ENCODE results near the gene MED27. TPM values are rescaled to one million over a fixed set of nuclear protein-coding genes. Genes with fewer than 3 reads are reported as not detected.
A peak's percentile ranks its signal among the peaks of the same experiment; 100 is the strongest.

Gene MED27
- total RNA-seq (2021; fragmentation: NEBNext Ultra II Directional; extraction: Animal tissue kit (Norgen Biotek cat#: 25700)) (29.9 and 32.7 TPM in 2 replicates), polyA plus RNA-seq (2011; rRNA removed) (47.7 and 56.5 TPM in 2 replicates), polyA minus RNA-seq (2011; rRNA and poly(A)+ RNA removed) (46.9 and 54.7 TPM in 2 replicates)
- polyA plus RNA-seq (2011; cell fraction: cytosol; rRNA removed): 44.4 TPM
- polyA plus RNA-seq (2011; cell fraction: nucleus; rRNA removed): 32.8 TPM
- polyA plus RNA-seq (2012, experiment 1 of 2): 33.4 to 41.5 TPM (median 38.8 TPM) in 4 replicates
- 42.6 TPM for polyA plus RNA-seq (2012, experiment 2 of 2)
- polyA plus RNA-seq (2013, experiment 1 of 2): 28.8 TPM
- 28.3 TPM for polyA plus RNA-seq (2013, experiment 2 of 2)
- 21.1 TPM for polyA minus RNA-seq (2011; cell fraction: cytosol; rRNA and poly(A)+ RNA removed)
- polyA minus RNA-seq (2011; cell fraction: nucleus; rRNA and poly(A)+ RNA removed): 24.3 TPM
- long read RNA-seq, experiment 1, transcript MED27-201 (8 exons, 1,431 nt): major isoform, 19 of 25 reads
- long read RNA-seq, experiment 1, partial matches to known transcripts: 3 of 25 reads
- long read RNA-seq, experiment 1, other reads (novel, unspliced or antisense): 3 of 25 reads
- long read RNA-seq, experiment 2, transcript MED27-201 (8 exons, 1,431 nt): major isoform, 60 of 69 reads
- long read RNA-seq, experiment 2, partial matches to known transcripts: 2 of 69 reads
- long read RNA-seq, experiment 2, other reads (novel, unspliced or antisense): 4 of 69 reads

DNA sequence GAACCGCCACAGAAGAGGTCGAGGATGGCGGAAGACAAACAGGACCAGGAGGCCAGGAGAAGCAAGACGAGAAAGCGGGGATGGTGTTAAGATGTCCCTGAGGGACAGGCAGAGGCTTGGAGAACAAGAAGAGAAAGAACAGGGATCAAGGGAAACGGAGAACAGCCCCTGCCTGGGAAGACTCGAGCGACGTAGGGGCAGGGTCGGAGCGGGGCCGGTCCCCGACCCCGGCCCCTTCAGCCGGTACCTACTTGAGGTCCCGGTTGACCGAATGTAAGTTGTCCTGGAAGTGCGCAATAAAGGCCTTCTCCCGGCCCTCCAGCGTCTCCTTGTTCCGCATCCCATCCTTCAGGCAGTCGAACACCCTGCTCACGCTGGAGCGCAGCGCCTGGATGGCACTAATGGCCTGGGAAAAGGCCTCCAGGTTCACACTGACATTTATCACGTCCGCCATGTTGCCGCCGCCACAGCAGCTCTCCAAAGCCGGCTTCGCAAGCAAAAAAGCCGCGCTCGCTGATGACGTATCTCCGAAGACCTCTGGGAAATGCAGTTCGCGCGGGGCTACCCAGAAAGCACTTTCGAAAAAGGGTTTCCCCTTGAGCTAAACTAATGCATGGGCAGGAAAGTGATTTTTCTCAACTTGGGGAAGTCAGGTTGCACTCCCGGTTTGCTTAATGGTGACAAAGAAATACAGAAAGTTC is at the start of gene MED27:
TSS of gene MED27 (minus strand) at position 477 of the 701 bp plus-strand sequence. CDS start at position 454, 23 bp downstream.
- H2BK120ac ChIP-seq (replicated peaks; ENCODE audit: low read depth, low read length): no peak within 1 kb of the TSS
- TF ChIP-seq POU5F1 (IDR thresholded peaks at IDR 0.05; ENCODE audit: low read depth, low read length) (no peak), ATF3 (IDR thresholded peaks at IDR 0.05; ENCODE audit: insufficient read depth, low read depth, low read length) (peak; percentile 91), CEBPB (IDR thresholded peaks at IDR 0.05; ENCODE audit: low read depth, low read length) (no peak), TCF12 (IDR thresholded peaks at IDR 0.05; ENCODE audit: low read depth, low read length) (no peak), CBX8 (IDR thresholded peaks at IDR 0.05; ENCODE audit: borderline replicate concordance, low read depth, low read length) (no peak), SP1 (IDR thresholded peaks at IDR 0.05; ENCODE audit: low read depth, low read length) (0 out of 2 replicates have a peak, but pooled peaks have one; percentile 18), PHF8 (conservative IDR thresholded peaks at IDR 0.05; ENCODE audit: low read depth, low read length) (peak; percentile 43; the same call in 1 of the 2 replicates), SIRT6 (IDR thresholded peaks at IDR 0.05; ENCODE audit: low read length) (no peak)

More for the DNA sequence above, at the start of gene MED27:
- Histone ChIP-seq H3K36me3 (ENCODE audit: control insufficient read depth in 2 of 4, insufficient read depth in 4 of 4, low read length in 3 of 4) (peaks cover 0 to 18% (median 7%) of the 10 kb centered on the region in 4 experiments; a peak in 6 of 8 replicates), H2AFZ (ENCODE audit: low read length) (peak within 1 kb of the TSS; percentile 74), H3K27ac (ENCODE audit: low read depth, low read length) (0 out of 2 replicates have a peak within 1 kb of the TSS, but pooled peaks have one; percentile 5), H3K23me2 (ENCODE audit: low read depth, low read length) (peaks cover 6% of the 10 kb centered on the region; the same call in 1 of the 2 replicates), H3K4me1 (replicated peaks in 1 of 4; ENCODE audit: control insufficient read depth in 3 of 4, insufficient read depth in 4 of 4, low read length in 3 of 4) (peaks cover 0 to 3% (median 0%) of the 10 kb centered on the region in 4 experiments; a peak in 2 of 7 replicates), H4K20me1 (replicated peaks in 1 of 2; ENCODE audit: control insufficient read depth in 1 of 2, insufficient read depth in 2 of 2, low read length in 2 of 2) (peaks cover 3 to 4% of the 10 kb centered on the region in 2 experiments), H2BK20ac (ENCODE audit: low read length) (no peak within 1 kb of the TSS), H3K9ac (replicated peaks in 1 of 4; ENCODE audit: extremely low read depth in 1 of 4, low read depth in 3 of 4, low read length in 3 of 4) (peak within 1 kb of the TSS in 3 of 4 experiments; percentile 68 to 85 (median 72); a peak in 6 of 7 replicates), H3K4me2 (ENCODE audit: insufficient read depth in 1 of 2, low read depth in 2 of 2, low read length in 2 of 2) (peak within 1 kb of the TSS; percentile 88 to 93), H3K4me3 (ENCODE audit: extremely low read depth in 1 of 4, insufficient read depth in 2 of 4, low read depth in 3 of 4, low read length in 4 of 4) (peak within 1 kb of the TSS; percentile 69 to 91 (median 82)), H3K56ac (replicated peaks; ENCODE audit: insufficient read length, low read depth, low read length) (no peak within 1 kb of the TSS), H3K79me1 (ENCODE audit: low read depth, low read length) (peaks cover 11% of the 10 kb centered on the region), H2AK5ac (ENCODE audit: low read depth, low read length) (0 out of 2 replicates have a peak within 1 kb of the TSS, but pooled peaks have one; percentile 24), H2BK5ac (ENCODE audit: low read depth, low read length) (no peak within 1 kb of the TSS; the same call in 1 of the 2 replicates), H2BK12ac (ENCODE audit: low read depth, low read length) (no peak within 1 kb of the TSS), H4K5ac (ENCODE audit: insufficient read length, low read depth, low read length) (no peak within 1 kb of the TSS), H4K8ac (ENCODE audit: extremely low read depth, insufficient read depth, low read length) (peak within 1 kb of the TSS; percentile 78), H3K18ac (ENCODE audit: extremely low read depth, low read length) (no peak within 1 kb of the TSS), H3K4ac (replicated peaks; ENCODE audit: insufficient read length, low read depth, low read length) (peak within 1 kb of the TSS; percentile 53), H3K79me2 (ENCODE audit: control insufficient read depth in 1 of 2, insufficient read depth in 2 of 2, low read length in 2 of 2) (peaks cover 3 to 27% of the 10 kb centered on the region in 2 experiments; a peak in 3 of 4 replicates), H3K27me3 (replicated peaks in 1 of 4; ENCODE audit: control insufficient read depth in 3 of 4, extremely low read depth in 1 of 4, insufficient read depth in 3 of 4, low read length in 3 of 4) (no peaks in the 10 kb centered on the region), H3K14ac (ENCODE audit: insufficient read length) (no peak within 1 kb of the TSS), H4K91ac (replicated peaks; ENCODE audit: insufficient read length, low read length) (peak within 1 kb of the TSS; percentile 56), H2BK15ac (ENCODE audit: low read length) (no peak within 1 kb of the TSS), H3K9me3 (ENCODE audit: insufficient read depth in 2 of 2, low read depth in 1 of 2, low read length in 1 of 2) (no peaks in the 10 kb centered on the region), H3K23ac (ENCODE audit: insufficient read length) (no peak within 1 kb of the TSS)
- ChIA-PET CTCF (ENCODE audit: partially characterized antibody) (interaction anchor here (1.2 kb wide), 1 partner anchor 12 kb away, joined by 3 read pairs; no protein-coding TSS in a partner anchor), POLR2A (ENCODE audit: partially characterized antibody) (interaction anchor here (1.0 to 1.5 kb wide), 3 partner anchors 12 to 85 kb away, joined by 3 read pairs; no protein-coding TSS in a partner anchor)
- FAIRE-seq: peak; percentile 58
- peak; percentile 63 to 92 for DNase-seq (ENCODE audit: low read depth in 1 of 2, low spot score in 2 of 2)
- WGBS, 2 experiments (ENCODE audit: extremely low coverage in 1 of 2, insufficient coverage in 1 of 2, insufficient read length in 1 of 2, insufficient replicate concordance in 2 of 2, low coverage in 1 of 2, low lambda C conversion rate in 2 of 2, missing lambda C conversion rate in 1 of 2): 2% methylated on average over 40 of the region's 41 CpGs; no CpG with 5 or more reads in 1 of the 2 experiments
